HepG2 (cell line): ENCODE results near the gene HCFC1. TPM values are rescaled to one million over a fixed set of nuclear protein-coding genes. Genes with fewer than 3 reads are reported as not detected.
A peak's percentile ranks its signal among the peaks of the same experiment; 100 is the strongest.

ENCODE experiments used
- BRCA1 ChIP-seq: sonication (generic); formaldehyde crosslinking; IDR thresholded peaks from 2 replicates; pipeline ENCODE4 v1.4.0; 2020; ENCODE audit warnings: missing genetic modification reagents
- GATAD1 ChIP-seq: IDR thresholded peaks from 2 replicates; pipeline ENCODE4 v1.6.1; 2016; ENCODE audit warnings: missing genetic modification reagents, missing compliant biosample characterization
- HDAC1 ChIP-seq: sonication (generic); formaldehyde crosslinking; IDR thresholded peaks from 2 replicates; pipeline ENCODE4 v1.5.1; 2020; ENCODE audit warnings: mild to moderate bottlenecking, missing genetic modification reagents
- HNF1A ChIP-seq, 2 experiments: sonication (generic) in 1 of 2; formaldehyde crosslinking in 1 of 2; IDR thresholded peaks; 2 replicates each; pipeline versions ENCODE4 v1.4.0 to v1.6.1; 2016 to 2020; ENCODE audit warnings: borderline replicate concordance in 1 of 2, low read depth in 1 of 2, mild to moderate bottlenecking in 1 of 2, missing genetic modification reagents in 1 of 2
- IKZF5 ChIP-seq: IDR thresholded peaks from 2 replicates; pipeline ENCODE4 v1.6.1; 2018; ENCODE audit warnings: missing genetic modification reagents, mild to moderate bottlenecking, missing compliant biosample characterization
- MAZ ChIP-seq, 2 experiments: sonication (generic) in 1 of 2; formaldehyde crosslinking in 1 of 2; IDR thresholded peaks; 2 replicates each; pipeline versions ENCODE4 v1.5.0 to v1.6.1; 2012 to 2020; ENCODE audit warnings: low read depth in 2 of 2, mild to moderate bottlenecking in 2 of 2, borderline replicate concordance in 1 of 2, improper control_type of control experiment in 1 of 2, low read length in 1 of 2, missing genetic modification reagents in 1 of 2, moderate library complexity in 1 of 2
- MBD4 ChIP-seq: IDR thresholded peaks from 2 replicates; pipeline ENCODE4 v1.6.1; 2012; ENCODE audit warnings: low read length, inconsistent platforms, borderline replicate concordance
- MED1 ChIP-seq: sonication (generic); formaldehyde crosslinking; IDR thresholded peaks from 2 replicates; pipeline ENCODE4 v1.4.0; 2020; ENCODE audit warnings: missing genetic modification reagents
- NCOA2 ChIP-seq: sonication (generic); formaldehyde crosslinking; IDR thresholded peaks from 2 replicates; pipeline ENCODE4 v1.8.0; 2022; ENCODE audit warnings: inconsistent platforms
- NKX3-1 ChIP-seq: sonication (generic); formaldehyde crosslinking; IDR thresholded peaks from 2 replicates; pipeline ENCODE4 v1.5.0; 2020; ENCODE audit warnings: missing genetic modification reagents
- POLR2A ChIP-seq, 2 experiments: IDR thresholded peaks; 2 replicates each; pipeline ENCODE4 v1.6.1; 2011; ENCODE audit warnings: low read depth in 2 of 2, low read length in 2 of 2, mild to moderate bottlenecking in 1 of 2, moderate library complexity in 1 of 2; ENCODE audit not compliant: insufficient read depth in 1 of 2
- SAP130 ChIP-seq: IDR thresholded peaks from 2 replicates; pipeline ENCODE4 v1.6.1; 2016; ENCODE audit warnings: low read depth
- YEATS4 ChIP-seq: sonication (generic); formaldehyde crosslinking; IDR thresholded peaks from 2 replicates; pipeline ENCODE4 v1.4.0; 2020; ENCODE audit warnings: missing genetic modification reagents, borderline replicate concordance
- ZBTB25 ChIP-seq: IDR thresholded peaks from 2 replicates; pipeline ENCODE4 v1.6.1; 2018; ENCODE audit warnings: missing genetic modification reagents
- ZNF30 ChIP-seq: sonication (generic); formaldehyde crosslinking; IDR thresholded peaks from 2 replicates; pipeline ENCODE4 v1.5.0; 2020; ENCODE audit warnings: mild to moderate bottlenecking, missing genetic modification reagents
- ZSCAN5A ChIP-seq: sonication (generic); formaldehyde crosslinking; IDR thresholded peaks from 2 replicates; pipeline ENCODE4 v1.8.0; 2022; ENCODE audit warnings: mild to moderate bottlenecking, missing genetic modification reagents, borderline replicate concordance
- polyA plus RNA-seq, 8 experiments: library from polyadenylated mRNA; depleted of rRNA in 3 of 8; stranded (reverse) in 7 of 8; unstranded in 1 of 8; fragments of >200 nt; fragmentation: Illumina TruSeq in 4 of 8; extraction: Trizol in 4 of 8; gene quantifications; 2 replicates each; pipeline versions ENCODE4 v1.2.1 to v1.2.3, GENCODE V29; 2011 to 2016; ENCODE audit warnings: low read depth in 4 of 8, missing spikeins in 1 of 8, mixed read lengths in 1 of 8; ENCODE audit not compliant: insufficient read depth in 1 of 8
- total RNA-seq, 5 experiments: library from RNA; depleted of rRNA; stranded (reverse); fragments of >200 nt; fragmentation: Illumina TruSeq; extraction: Trizol; gene quantifications; 2 replicates each; pipeline ENCODE4 v1.2.3, GENCODE V29; 2016; ENCODE audit warnings: low read depth in 1 of 5
- TF ChIP-seq, protein P1 (sequence below): IDR thresholded peaks from 2 replicates; pipeline ENCODE4 v1.6.1; 2016; ENCODE audit warnings: missing compliant biosample characterization, missing genetic modification reagents, borderline replicate concordance

Gene HCFC1
- total and polyA plus RNA-seq, 2 of the 13 experiments (the other 11 are each of a cell fraction or from before 2014, with no cell fraction given), result 5.8 to 17.8 TPM

DNA sequence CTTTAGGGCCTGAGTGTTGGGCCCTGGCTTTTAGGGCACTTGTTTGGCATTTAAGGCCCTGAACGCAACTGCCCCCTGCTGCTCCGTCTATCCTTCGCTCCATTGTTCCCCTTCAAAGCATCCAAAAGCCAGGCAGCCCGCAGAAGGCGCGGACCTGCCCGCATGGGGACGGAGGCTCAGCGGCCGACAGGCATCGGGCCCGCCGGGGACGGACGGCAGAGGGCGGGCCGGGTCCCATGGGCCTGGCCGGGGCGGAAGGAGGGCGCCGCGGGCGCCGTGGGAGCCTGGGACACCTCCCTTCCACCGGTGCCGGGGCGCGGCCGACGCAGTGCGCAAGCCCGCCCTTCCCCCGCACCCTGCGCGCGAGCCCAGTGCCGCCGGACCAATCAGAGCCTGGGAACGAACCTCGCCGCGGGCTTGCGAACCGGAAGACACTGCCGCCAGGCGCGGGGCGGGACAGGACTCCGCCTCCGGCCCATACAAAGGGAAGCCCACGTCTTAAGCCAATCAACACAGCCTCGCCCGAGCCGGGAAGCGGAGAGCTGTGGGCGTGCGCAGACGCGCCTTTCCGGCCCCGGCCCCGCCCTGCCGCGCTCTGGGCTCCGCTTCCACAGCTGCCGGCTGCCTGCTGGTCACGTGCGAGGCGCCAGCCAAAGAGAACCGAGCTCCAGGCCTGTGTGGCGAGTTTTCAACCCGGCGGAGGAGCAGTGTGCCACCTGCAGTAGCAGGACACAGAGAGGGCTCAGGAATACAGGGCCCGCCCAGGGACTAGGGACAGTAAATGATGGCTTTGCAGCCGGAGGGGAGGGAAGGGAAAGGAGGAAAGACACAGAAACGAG lies 43.5 kb downstream of the HCFC1 start (continued):
- TF ChIP-seq, protein P1, sequence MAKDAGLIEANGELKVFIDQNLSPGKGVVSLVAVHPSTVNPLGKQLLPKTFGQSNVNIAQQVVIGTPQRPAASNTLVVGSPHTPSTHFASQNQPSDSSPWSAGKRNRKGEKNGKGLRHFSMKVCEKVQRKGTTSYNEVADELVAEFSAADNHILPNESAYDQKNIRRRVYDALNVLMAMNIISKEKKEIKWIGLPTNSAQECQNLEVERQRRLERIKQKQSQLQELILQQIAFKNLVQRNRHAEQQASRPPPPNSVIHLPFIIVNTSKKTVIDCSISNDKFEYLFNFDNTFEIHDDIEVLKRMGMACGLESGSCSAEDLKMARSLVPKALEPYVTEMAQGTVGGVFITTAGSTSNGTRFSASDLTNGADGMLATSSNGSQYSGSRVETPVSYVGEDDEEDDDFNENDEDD (CRISPR knock-in tag), result peak; percentile 66; the same call in 1 of the 2 replicates
- TF ChIP-seq BRCA1 (CRISPR knock-in tag) (no peak), POLR2A (IDR thresholded peaks at IDR 0.05; ENCODE audit: insufficient read depth in 1 of 2, low read depth in 2 of 2, low read length in 2 of 2) (peak in 1 of 2 experiments; percentile 30; a peak in 2 of 4 replicates), MED1 (CRISPR knock-in tag) (peak; percentile 46; the same call in 1 of the 2 replicates), MBD4 (no peak), GATAD1 (peak; percentile 66), IKZF5 (CRISPR knock-in tag) (0 out of 2 replicates have a peak, but pooled peaks have one; percentile 30), ZNF30 (CRISPR knock-in tag) (no peak), SAP130 (CRISPR knock-in tag) (peak; percentile 66; the same call in 1 of the 2 replicates), ZBTB25 (CRISPR knock-in tag) (0 out of 2 replicates have a peak, but pooled peaks have one; percentile 26), MAZ (IDR thresholded peaks at IDR 0.05; ENCODE audit: borderline replicate concordance, low read depth, low read length) (no peak), MAZ (CRISPR knock-in tag; IDR thresholded peaks at IDR 0.05; ENCODE audit: low read depth) (peak; percentile 76), NKX3-1 (0 out of 2 replicates have a peak, but pooled peaks have one; percentile 6), NCOA2 (CRISPR knock-in tag) (0 out of 2 replicates have a peak, but pooled peaks have one; percentile 8), YEATS4 (CRISPR knock-in tag) (peak; percentile 51; the same call in 1 of the 2 replicates), HDAC1 (peak; percentile 49; the same call in 1 of the 2 replicates), HNF1A (IDR thresholded peaks at IDR 0.05; ENCODE audit: low read depth) (no peak), HNF1A (CRISPR knock-in tag; IDR thresholded peaks at IDR 0.05; ENCODE audit: borderline replicate concordance) (0 out of 2 replicates have a peak, but pooled peaks have one; percentile 44), ZSCAN5A (CRISPR knock-in tag) (no peak)
